Fibroblast of villous mesenchyme (primary cell): ENCODE results near the gene P4HA2. TPM values are rescaled to one million over a fixed set of nuclear protein-coding genes. Genes with fewer than 3 reads are reported as not detected.

Experiments
- DNase-seq: peaks from one replicate; pipeline ENCODE4 v3.0.0-alpha.2; 2010; ENCODE audit warnings: low read depth
- H3K4me3 ChIP-seq: 2 replicates; pipeline ENCODE4 v1.5.1; 2011; ENCODE audit warnings: low read depth, mild to moderate bottlenecking, low read length
- total RNA-seq: library from RNA; depleted of rRNA; stranded (reverse); fragments of >200 nt; gene quantifications from 2 replicates; pipeline ENCODE4 v1.2.3, GENCODE V29; 2012
- TF ChIP-seq, protein P1 (sequence below): IDR thresholded peaks from 2 replicates; pipeline ENCODE4 v1.5.1; 2012; ENCODE audit warnings: low read depth, mild to moderate bottlenecking, low read length; ENCODE audit not compliant: insufficient read depth

Gene P4HA2
- total RNA-seq, 1 donor, result 191 TPM

DNA sequence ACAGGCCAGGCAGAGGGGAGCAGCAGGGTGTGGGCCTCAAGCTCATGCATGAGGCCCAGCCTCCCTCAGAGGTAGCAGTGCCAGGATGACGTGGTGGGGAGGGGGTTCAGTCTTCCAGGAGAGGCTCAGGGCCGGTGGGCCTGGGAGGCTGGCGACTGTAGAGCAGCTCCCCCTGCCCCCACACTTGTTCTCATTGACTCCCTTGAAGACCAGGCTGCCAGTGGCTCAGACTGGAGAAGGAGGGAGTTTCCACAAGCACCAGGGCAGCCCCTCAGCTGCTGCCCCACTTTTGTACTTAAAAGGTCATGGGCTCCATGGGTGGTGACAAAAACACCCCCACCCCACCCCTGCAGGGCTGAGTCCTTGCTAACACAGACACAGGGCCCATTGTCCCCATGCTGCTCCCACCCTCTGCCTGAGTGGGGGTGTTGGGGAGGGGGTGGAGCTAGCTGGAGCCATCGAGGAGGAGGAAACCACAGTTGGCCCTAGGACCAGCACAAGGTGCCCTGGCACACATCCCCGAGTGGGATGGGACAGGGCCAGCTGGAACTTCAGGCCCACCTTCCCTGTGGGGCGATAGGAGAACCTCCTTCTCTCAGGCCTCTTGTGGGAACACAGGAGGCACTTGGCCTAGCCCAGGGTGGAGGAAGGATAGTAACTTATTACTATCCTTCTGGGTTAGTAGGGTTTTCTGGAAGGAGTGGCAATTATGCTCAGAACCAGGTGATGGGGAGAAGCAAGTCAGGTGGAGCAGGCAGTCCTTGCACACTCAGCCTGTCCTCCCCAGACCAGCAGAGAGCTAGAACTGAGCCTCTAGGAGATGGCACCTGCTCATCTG lies 40.5 kb upstream of the P4HA2 start:
- H3K4me3 ChIP-seq, result no peak overlapping the region
- DNase-seq, result no peak
- TF ChIP-seq, protein P1, sequence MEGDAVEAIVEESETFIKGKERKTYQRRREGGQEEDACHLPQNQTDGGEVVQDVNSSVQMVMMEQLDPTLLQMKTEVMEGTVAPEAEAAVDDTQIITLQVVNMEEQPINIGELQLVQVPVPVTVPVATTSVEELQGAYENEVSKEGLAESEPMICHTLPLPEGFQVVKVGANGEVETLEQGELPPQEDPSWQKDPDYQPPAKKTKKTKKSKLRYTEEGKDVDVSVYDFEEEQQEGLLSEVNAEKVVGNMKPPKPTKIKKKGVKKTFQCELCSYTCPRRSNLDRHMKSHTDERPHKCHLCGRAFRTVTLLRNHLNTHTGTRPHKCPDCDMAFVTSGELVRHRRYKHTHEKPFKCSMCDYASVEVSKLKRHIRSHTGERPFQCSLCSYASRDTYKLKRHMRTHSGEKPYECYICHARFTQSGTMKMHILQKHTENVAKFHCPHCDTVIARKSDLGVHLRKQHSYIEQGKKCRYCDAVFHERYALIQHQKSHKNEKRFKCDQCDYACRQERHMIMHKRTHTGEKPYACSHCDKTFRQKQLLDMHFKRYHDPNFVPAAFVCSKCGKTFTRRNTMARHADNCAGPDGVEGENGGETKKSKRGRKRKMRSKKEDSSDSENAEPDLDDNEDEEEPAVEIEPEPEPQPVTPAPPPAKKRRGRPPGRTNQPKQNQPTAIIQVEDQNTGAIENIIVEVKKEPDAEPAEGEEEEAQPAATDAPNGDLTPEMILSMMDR, result no peak

GRCh38 chr5:132267166-132267739 lies 39.6 kb upstream of the P4HA2 start:
- no peak overlapping the region for H3K4me3 ChIP-seq
- DNase-seq, result no peak
- TF ChIP-seq, protein P1, result no peak

DNA sequence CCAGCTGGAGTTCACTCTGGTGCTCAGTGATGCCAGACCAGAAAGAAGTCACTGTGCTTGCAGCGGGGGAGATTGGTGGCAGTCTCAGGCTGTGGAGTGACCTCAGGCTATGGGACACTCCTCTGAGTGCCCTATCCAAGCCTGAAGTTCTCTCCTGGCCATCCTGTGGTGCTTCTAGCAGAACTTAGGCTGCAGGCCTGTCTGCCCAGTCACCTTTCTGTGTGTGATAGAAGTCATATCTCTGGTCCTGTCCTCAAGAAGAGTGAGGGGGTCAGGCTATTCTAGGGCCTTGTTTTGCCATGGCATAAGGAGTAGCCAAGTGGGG lies 39.1 kb upstream of the P4HA2 start:
- TF ChIP-seq, protein P1, result no peak
- DNase-seq, result no peak
- H3K4me3 ChIP-seq, result no peak overlapping the region

DNA sequence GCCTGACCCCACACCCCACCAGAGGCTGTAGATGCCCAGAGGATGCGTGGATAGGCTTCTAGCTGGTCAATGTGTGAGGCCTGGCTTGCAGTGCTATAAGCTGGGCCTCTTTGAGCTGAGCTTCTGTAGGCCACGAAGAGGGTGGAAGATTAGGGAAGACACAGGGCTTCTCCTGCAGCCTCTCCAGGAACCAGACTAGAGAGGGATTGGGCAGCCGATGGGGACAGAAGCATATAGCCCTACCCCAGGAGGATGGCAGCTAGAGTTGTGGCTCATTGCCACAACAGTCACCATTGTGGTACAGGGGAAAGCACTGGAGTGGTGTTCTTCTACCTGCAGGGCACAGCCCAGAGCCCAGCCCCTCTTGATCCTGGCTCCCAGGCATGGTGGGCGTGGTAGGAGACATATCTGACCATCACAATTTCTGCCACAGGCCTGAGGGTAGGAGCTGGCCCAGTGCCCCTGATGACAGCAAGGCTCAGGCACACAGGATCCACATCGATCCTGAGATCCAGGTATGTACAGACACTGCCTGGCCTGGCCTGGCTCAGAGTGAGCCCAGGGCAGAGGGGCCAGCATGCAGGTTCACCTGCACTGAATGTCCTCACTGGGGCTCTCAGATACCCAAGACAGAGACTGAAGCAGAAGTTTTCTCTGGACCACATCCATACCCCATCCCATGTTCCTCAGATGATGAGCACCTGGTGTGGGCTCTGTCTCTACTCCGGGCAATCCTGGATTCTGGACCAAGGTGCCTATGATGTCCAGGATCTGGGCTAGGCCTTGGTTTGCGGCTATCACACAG lies 38.6 kb upstream of the P4HA2 start:
- H3K4me3 ChIP-seq, result no peak overlapping the region
- TF ChIP-seq, protein P1, result no peak
- no peak for DNase-seq

DNA sequence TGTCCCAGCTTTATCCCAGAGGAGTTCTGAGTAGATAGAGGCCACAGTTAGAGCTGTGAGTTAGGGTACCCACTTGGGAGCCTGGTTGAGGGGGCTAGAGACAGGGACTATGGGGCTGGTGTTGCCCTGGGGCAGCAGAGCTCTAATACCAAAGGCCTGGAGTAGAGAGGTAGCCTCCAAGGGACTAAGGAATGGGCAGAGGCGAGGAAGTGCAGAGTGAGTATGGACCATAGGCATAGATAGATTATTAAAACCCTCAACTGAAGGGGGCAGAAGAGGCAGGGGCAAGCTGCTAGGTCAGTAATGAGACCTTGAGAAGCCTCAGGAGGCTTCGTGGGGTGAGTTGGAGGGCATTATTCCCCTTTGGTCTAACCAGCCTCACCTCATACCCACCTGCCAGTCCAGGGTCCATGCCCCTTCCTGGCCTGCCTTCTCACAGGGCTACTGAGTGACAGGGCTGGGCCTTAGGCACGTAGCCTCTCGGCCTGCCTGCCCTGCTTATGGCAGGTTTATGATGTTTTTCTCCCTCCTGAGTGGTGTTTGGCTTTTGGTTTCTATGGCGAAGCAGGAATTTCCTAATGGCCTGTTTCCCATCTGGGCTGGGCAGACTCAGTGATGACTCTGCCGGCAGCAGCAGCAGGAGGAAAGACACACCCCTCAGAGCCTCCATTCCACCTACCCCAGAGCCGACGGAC lies 37.8 kb upstream of the P4HA2 start:
- TF ChIP-seq, protein P1, result no peak
- no peak overlapping the region for H3K4me3 ChIP-seq
- DNase-seq, result peak; percentile 98

DNA sequence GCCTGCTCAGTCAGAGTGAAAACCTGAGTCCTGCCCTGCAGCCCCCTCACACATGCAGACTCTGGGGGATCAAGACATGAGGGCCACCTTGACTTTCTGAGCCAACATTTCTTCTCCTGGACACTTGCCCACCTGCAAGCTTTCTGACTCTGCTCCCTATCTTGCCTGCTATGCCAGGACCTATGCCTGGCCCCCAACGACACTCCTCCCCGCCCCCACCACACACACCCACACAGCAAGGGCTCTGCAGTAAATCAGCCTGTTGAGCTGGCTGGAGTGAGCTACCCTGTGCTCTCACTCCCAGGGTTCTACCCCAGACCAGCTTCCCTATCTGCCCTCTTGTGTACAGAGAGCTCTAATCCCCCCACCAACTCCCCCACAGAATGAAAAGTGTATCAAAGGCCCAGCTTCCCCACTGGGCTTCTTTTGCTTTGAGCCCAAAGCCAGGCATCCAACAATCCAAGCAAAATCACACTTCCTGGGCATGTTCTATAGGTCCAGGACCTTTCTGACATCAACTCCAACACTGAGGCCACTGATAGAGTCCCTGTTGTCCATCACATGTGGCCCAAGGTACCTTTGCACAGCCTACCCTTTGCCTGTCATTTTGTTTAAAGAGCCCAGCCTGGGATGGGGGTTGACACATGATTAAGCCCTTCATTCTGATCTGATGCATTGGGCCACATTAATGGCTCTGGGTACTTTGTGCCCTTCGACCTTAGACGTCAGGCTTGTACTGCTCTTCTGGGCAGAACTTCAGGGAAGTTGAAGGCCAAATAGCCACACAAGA lies 37.1 kb upstream of the P4HA2 start:
- TF ChIP-seq, protein P1, result no peak
- DNase-seq, result peak; percentile 10
- H3K4me3 ChIP-seq, result no peak overlapping the region
